Measurements from ENCODE around the gene ITIH4. TPM values are rescaled to one million over a fixed set of nuclear protein-coding genes. Genes with fewer than 3 reads are reported as not detected.
A peak's percentile ranks its signal among the peaks of the same experiment; 100 is the strongest.

Gene ITIH4
- total RNA-seq, 1 donor from 2014 or later, result 0.26 TPM

DNA sequence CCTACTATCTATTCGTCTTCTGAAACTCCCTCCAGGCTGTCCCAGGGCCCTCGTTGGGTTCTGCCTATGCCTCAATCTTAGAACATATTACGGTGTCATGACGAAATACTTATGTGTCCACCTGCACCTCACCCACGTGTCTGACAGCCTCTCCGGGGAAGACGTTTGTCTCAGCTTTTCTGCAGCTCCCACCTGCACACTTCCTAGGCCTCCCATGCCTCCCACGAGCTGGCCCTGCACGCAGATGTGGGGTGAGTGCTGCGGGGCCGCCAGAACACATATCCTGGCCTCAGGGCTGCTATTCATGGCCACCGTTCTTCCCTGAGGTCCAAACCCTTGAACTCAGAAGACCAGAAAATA lies 11.5 kb upstream of the ITIH4 start:
- H3K27me3 ChIP-seq (ENCODE audit: control insufficient read depth, insufficient read depth, low read length), result no peaks in the 10 kb centered on the region
- TF ChIP-seq, protein P1, sequence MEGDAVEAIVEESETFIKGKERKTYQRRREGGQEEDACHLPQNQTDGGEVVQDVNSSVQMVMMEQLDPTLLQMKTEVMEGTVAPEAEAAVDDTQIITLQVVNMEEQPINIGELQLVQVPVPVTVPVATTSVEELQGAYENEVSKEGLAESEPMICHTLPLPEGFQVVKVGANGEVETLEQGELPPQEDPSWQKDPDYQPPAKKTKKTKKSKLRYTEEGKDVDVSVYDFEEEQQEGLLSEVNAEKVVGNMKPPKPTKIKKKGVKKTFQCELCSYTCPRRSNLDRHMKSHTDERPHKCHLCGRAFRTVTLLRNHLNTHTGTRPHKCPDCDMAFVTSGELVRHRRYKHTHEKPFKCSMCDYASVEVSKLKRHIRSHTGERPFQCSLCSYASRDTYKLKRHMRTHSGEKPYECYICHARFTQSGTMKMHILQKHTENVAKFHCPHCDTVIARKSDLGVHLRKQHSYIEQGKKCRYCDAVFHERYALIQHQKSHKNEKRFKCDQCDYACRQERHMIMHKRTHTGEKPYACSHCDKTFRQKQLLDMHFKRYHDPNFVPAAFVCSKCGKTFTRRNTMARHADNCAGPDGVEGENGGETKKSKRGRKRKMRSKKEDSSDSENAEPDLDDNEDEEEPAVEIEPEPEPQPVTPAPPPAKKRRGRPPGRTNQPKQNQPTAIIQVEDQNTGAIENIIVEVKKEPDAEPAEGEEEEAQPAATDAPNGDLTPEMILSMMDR (IDR thresholded peaks at IDR 0.05; ENCODE audit: insufficient read depth, low read length, severe bottlenecking), result no peak
- H3K4me3 ChIP-seq (ENCODE audit: low read depth, low read length), result no peak overlapping the region
- no peak for DNase-seq (ENCODE audit: low read depth)
- H3K36me3 ChIP-seq (ENCODE audit: control insufficient read depth, insufficient read depth, low read length), result peaks cover 7% of the 10 kb centered on the region
- FAIRE-seq, result no peak

DNA sequence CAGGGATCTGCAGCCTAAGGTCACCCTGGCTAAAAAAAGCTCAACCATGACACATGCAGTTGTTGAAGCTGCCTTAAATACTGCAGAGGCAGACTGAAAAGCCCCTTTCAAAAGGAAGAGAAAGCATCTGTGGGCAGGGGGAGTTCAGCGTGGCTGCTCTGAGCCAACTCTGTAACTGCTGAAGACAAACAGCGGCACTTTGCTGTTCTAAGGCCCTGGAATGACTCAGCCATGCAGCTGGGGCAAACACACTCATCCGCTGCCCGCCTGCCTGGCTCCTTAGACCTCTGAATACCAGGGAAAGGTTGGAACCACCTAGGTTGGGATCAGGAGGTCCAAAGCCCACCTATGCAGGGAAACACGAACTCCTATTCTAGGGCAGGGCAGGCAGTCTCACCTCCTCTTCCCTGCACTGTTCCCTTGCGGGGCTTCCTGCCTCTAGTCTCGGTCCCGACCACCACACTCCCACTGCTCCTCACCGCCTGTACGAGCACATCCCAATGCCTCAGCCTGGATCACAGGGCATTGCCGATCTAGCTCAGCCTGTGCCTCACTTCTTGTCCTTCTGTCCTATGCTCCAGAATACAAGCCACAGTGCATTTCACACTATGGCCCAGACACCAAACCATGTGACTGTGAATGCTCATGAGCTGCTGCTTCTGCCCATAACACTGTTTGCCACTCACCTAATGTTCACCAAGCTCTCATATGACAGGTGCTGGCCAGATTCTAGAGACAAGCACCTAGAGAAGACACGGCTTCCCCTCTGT lies 10.9 kb upstream of the ITIH4 start:
- no peak for DNase-seq (ENCODE audit: low read depth)
- H3K27me3 ChIP-seq (ENCODE audit: control insufficient read depth, insufficient read depth, low read length), result no peaks in the 10 kb centered on the region
- H3K36me3 ChIP-seq (ENCODE audit: control insufficient read depth, insufficient read depth, low read length), result peaks cover 7% of the 10 kb centered on the region
- no peak overlapping the region for H3K4me3 ChIP-seq (ENCODE audit: low read depth, low read length)
- TF ChIP-seq, protein P1 (IDR thresholded peaks at IDR 0.05; ENCODE audit: insufficient read depth, low read length, severe bottlenecking), result no peak
- no peak for FAIRE-seq

DNA sequence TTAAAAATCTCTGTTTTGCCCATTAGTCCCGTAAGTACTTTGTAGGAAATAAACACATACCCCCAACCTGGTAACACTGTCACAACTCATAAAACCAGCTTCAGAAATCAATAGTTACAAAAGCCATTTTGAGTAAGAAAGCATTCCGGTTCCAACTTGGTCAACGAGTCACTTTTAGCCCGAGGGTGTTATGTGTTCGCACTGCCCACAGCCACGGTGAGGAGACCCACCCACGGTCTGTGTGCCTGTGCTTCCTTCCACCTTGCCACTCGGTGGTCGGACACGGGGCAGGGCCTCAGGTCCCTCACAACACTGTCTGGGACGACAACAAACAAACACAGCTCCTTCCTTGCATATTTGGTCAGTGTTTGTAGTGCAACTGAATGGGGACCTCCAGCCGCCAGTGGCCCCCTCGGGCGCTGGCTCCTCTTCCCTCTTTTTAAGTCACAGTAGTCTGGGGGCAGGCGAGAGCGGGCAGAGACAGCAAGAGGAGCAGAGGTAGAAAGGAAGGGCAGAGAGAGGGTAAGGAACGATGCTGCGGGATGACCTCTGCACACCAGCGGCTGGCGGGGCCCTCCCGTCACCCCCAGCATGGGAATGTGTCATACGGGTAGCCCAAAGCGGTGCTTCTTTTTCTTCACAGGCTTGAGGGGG lies 9.5 kb upstream of the ITIH4 start:
- H3K4me3 ChIP-seq (ENCODE audit: low read depth, low read length), result no peak overlapping the region
- H3K36me3 ChIP-seq (ENCODE audit: control insufficient read depth, insufficient read depth, low read length), result peaks cover 7% of the 10 kb centered on the region
- DNase-seq (ENCODE audit: low read depth) (no peak), FAIRE-seq (no peak)
- no peaks in the 10 kb centered on the region for H3K27me3 ChIP-seq (ENCODE audit: control insufficient read depth, insufficient read depth, low read length)
- TF ChIP-seq, protein P1 (IDR thresholded peaks at IDR 0.05; ENCODE audit: insufficient read depth, low read length, severe bottlenecking), result no peak

DNA sequence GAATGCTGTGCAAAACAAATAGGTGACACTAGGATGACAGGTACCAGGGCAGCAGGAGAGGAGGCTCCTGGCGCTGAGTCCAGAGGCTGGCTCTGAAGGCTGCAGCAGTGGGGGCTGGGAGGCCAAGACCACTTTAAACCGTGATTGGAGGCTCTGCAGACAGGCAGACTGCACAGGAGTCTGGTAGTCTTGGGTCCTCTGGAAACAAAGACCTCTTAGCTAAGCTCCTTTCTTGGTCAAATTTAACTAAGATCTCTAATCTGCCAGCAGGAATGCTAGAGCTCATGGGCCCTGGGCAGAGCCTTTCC lies 8.8 kb upstream of the ITIH4 start:
- TF ChIP-seq, protein P1 (IDR thresholded peaks at IDR 0.05; ENCODE audit: insufficient read depth, low read length, severe bottlenecking), result no peak
- H3K4me3 ChIP-seq (ENCODE audit: low read depth, low read length), result no peak overlapping the region
- no peak for DNase-seq (ENCODE audit: low read depth)
- peaks cover 7% of the 10 kb centered on the region for H3K36me3 ChIP-seq (ENCODE audit: control insufficient read depth, insufficient read depth, low read length)
- no peaks in the 10 kb centered on the region for H3K27me3 ChIP-seq (ENCODE audit: control insufficient read depth, insufficient read depth, low read length)
- FAIRE-seq, result no peak

DNA sequence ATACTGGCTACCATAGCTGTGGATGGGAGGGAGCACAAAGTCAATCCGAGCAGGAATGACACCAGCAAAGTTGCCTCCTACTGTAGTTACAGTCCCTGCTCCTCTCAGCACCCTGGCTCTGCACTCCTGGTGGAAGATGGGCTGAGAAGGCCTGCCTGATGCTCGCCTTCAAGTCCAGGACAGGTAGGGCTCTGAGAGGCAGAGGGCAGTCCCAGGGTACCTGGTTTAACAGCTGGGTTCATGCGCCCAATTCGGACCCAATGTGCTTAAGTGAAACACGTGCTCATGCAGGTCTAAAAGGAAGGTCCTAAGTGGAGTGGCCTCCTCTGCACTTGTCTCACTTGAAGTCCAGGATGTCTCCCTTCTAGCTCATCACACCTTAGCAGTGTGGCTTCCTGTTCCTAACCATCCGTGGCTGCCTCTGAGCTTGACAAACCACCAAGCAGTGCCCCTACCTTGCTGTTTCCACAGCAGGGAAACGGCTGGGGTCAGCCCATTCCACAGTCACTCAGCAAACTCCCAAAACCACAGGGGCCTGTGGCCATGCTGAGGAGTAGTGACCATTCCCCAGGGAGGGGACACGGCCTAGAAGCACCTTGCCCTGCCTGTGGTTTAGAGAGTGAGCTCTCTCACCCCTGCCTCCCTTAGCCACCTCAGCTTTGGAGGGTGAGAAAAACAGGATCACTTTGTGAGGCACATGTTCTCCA lies 8.2 kb upstream of the ITIH4 start:
- TF ChIP-seq, protein P1 (IDR thresholded peaks at IDR 0.05; ENCODE audit: insufficient read depth, low read length, severe bottlenecking), result no peak
- Histone ChIP-seq H3K36me3 (ENCODE audit: control insufficient read depth, insufficient read depth, low read length) (peaks cover 7% of the 10 kb centered on the region), H3K4me3 (ENCODE audit: low read depth, low read length) (no peak overlapping the region), H3K27me3 (ENCODE audit: control insufficient read depth, insufficient read depth, low read length) (no peaks in the 10 kb centered on the region)
- DNase-seq (ENCODE audit: low read depth) (no peak), FAIRE-seq (peak; percentile 47)
